ENCODE measurements around the gene HYAL3. TPM values are rescaled to one million over a fixed set of nuclear protein-coding genes. Genes with fewer than 3 reads are reported as not detected.

HYAL3 gene
- polyA plus RNA-seq, 3 donors: 3.4 to 5.8 (median 4.9) TPM

- peak overlapping the region in 5 of 7 donors; percentile 51 to 88 (median 60) for H3K27ac Mint-ChIP-seq
These were observed 40.2 kb downstream of the HYAL3 start for GRCh38 chr3:50258979-50259378.

DNA sequence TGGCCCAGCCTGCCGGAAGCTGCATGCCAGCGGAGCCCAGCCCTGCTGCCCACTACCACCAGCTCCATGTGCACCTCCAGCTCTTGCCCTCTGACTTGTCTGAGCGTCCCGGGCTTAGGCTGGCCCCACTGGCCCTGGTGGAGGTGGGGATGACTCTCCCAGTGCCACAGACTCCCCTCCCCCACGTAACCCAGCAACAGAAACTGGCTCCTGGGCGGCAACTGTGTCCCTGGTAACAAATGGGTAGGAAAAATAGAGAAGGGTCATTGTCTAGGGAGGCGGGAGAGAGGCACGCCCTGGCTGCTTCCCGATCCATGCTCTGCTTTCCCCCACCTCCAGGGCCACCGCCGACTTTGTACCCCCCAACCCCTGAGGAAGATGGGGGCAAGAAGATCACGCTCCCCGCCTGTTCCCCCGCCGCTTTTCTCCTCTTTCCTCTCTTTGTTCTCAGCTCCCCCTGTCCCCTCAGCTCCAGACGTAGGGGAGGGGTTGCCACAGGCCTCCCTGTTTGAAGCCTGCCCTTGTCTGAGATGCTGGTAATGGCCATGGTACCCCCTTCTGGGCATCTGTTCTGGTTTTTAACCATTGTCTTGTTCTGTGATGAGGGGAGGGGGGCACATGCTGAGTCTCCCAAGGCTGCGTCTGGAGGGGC lies 41.0 kb downstream of the HYAL3 start:
- Mint-ChIP-seq H3K9me3 (peaks cover 0 to 10% (median 4%) of the 10 kb centered on the region in 7 donors), H3K27me3 (ENCODE audit: low read depth in 3 of 3) (peaks cover 0 to 3% (median 3%) of the 10 kb centered on the region in 3 donors), H3K4me3 (no peak overlapping the region), H3K36me3 (peaks cover 55 to 66% of the 10 kb centered on the region in 2 donors), H3K27ac (peak overlapping the region; percentile 49 to 89 (median 79)), H3K4me1 (peaks cover 31% of the 10 kb centered on the region)
- Histone ChIP-seq H3K27ac (ENCODE audit: low read depth in 1 of 2, low read length in 2 of 2) (peak overlapping the region; percentile 33 to 41), H3K4me2 (replicated peaks; ENCODE audit: extremely low read depth, low read length, poor library complexity, severe bottlenecking) (no peak overlapping the region), H3K4me1 (ENCODE audit: control insufficient read depth in 1 of 2, insufficient read depth in 2 of 2, low read length in 2 of 2) (peaks cover 38 to 58% of the 10 kb centered on the region in 2 donors), H3K36me3 (replicated peaks in 1 of 2; ENCODE audit: control insufficient read depth in 1 of 2, insufficient read depth in 2 of 2, low read length in 2 of 2) (peaks cover 55 to 65% of the 10 kb centered on the region in 2 donors), H3K9me3 (replicated peaks in 1 of 2; ENCODE audit: control insufficient read depth in 1 of 2, insufficient read depth in 1 of 2, low read length in 2 of 2) (peaks cover 0 to 10% of the 10 kb centered on the region in 2 donors), H3K4me3 (replicated peaks in 1 of 3; ENCODE audit: low read depth in 2 of 3, low read length in 3 of 3) (no peak overlapping the region), H3K27me3 (ENCODE audit: control insufficient read depth in 2 of 2, insufficient read depth in 2 of 2, low read length in 2 of 2) (no peaks in the 10 kb centered on the region), H3K9ac (ENCODE audit: insufficient read depth, low read length, poor library complexity, severe bottlenecking) (no peak overlapping the region), H4K20me1 (ENCODE audit: insufficient read depth, low read length) (peaks cover 94% of the 10 kb centered on the region), H3K79me2 (ENCODE audit: insufficient read depth, low read length) (peaks cover 43% of the 10 kb centered on the region), H2AFZ (ENCODE audit: insufficient read depth, low read depth, low read length, poor library complexity, severe bottlenecking) (no peak overlapping the region)
- intact Hi-C loops (cut with micrococcal nuclease): no loop called here
- WGBS (ENCODE audit: insufficient coverage): 90% methylated on average over 2 of the region's 17 CpGs
- DNase-seq: no peak
- TF ChIP-seq, protein P1, sequence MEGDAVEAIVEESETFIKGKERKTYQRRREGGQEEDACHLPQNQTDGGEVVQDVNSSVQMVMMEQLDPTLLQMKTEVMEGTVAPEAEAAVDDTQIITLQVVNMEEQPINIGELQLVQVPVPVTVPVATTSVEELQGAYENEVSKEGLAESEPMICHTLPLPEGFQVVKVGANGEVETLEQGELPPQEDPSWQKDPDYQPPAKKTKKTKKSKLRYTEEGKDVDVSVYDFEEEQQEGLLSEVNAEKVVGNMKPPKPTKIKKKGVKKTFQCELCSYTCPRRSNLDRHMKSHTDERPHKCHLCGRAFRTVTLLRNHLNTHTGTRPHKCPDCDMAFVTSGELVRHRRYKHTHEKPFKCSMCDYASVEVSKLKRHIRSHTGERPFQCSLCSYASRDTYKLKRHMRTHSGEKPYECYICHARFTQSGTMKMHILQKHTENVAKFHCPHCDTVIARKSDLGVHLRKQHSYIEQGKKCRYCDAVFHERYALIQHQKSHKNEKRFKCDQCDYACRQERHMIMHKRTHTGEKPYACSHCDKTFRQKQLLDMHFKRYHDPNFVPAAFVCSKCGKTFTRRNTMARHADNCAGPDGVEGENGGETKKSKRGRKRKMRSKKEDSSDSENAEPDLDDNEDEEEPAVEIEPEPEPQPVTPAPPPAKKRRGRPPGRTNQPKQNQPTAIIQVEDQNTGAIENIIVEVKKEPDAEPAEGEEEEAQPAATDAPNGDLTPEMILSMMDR (IDR thresholded peaks at IDR 0.05): no peak

More at GRCh38 chr3:50258979-50259378, 40.2 kb downstream of the HYAL3 start:
- no peak overlapping the region for H3K4me3 Mint-ChIP-seq
- 92% methylated on average over 14 of the region's 16 CpGs for WGBS (ENCODE audit: insufficient coverage)
- Histone ChIP-seq H3K79me2 (ENCODE audit: insufficient read depth, low read length) (peaks cover 34% of the 10 kb centered on the region), H3K9me3 (replicated peaks in 1 of 2; ENCODE audit: control insufficient read depth in 1 of 2, insufficient read depth in 1 of 2, low read length in 2 of 2) (peaks cover 0 to 10% of the 10 kb centered on the region in 2 donors), H3K27me3 (ENCODE audit: control insufficient read depth in 2 of 2, insufficient read depth in 2 of 2, low read length in 2 of 2) (no peaks in the 10 kb centered on the region), H2AFZ (ENCODE audit: insufficient read depth, low read depth, low read length, poor library complexity, severe bottlenecking) (no peak overlapping the region), H3K27ac (ENCODE audit: low read depth in 1 of 2, low read length in 2 of 2) (peak overlapping the region; percentile 5 to 31), H3K9ac (ENCODE audit: insufficient read depth, low read length, poor library complexity, severe bottlenecking) (no peak overlapping the region), H3K36me3 (replicated peaks in 1 of 2; ENCODE audit: control insufficient read depth in 1 of 2, insufficient read depth in 2 of 2, low read length in 2 of 2) (peaks cover 48 to 56% of the 10 kb centered on the region in 2 donors), H3K4me1 (ENCODE audit: control insufficient read depth in 1 of 2, insufficient read depth in 2 of 2, low read length in 2 of 2) (peaks cover 30 to 49% of the 10 kb centered on the region in 2 donors), H4K20me1 (ENCODE audit: insufficient read depth, low read length) (peaks cover 86% of the 10 kb centered on the region), H3K4me2 (replicated peaks; ENCODE audit: extremely low read depth, low read length, poor library complexity, severe bottlenecking) (no peak overlapping the region), H3K4me3 (replicated peaks in 1 of 3; ENCODE audit: low read depth in 2 of 3, low read length in 3 of 3) (no peak overlapping the region)
- H3K9me3 Mint-ChIP-seq: peaks cover 0 to 10% (median 4%) of the 10 kb centered on the region in 7 donors
- intact Hi-C loops (cut with micrococcal nuclease): no loop called here
- H3K27me3 Mint-ChIP-seq (ENCODE audit: low read depth in 3 of 3): peaks cover 1 to 6% (median 3%) of the 10 kb centered on the region in 3 donors
- peaks cover 47 to 58% of the 10 kb centered on the region in 2 donors for H3K36me3 Mint-ChIP-seq
- peaks cover 26% of the 10 kb centered on the region for H3K4me1 Mint-ChIP-seq
- no peak for DNase-seq
- TF ChIP-seq, protein P1 (IDR thresholded peaks at IDR 0.05): no peak

Data from CD14-positive monocyte (primary cell).